Uterus (tissue), 2 donors: ENCODE results near the gene GSE1.

Experiments
- POLR2A ChIP-seq, 2 donors: fragments of 450-650 bp; IDR thresholded peaks; one replicate each; pipeline ENCODE4 v1.6.1; 2016; ENCODE audit warnings: antibody characterized with exemption in 2 of 2, mild to moderate bottlenecking in 1 of 2, moderate library complexity in 1 of 2
- TF ChIP-seq, protein P1 (sequence below), 4 experiments: fragments of 200-600 bp in 2 of 4; fragments of 450-650 bp in 2 of 4; sonication (generic) in 2 of 4; IDR thresholded peaks; one replicate each; pipeline ENCODE4 v1.5.1; 2016 to 2019; ENCODE audit warnings: antibody characterized with exemption in 4 of 4, mild to moderate bottlenecking in 2 of 4, moderate library complexity in 1 of 4

DNA sequence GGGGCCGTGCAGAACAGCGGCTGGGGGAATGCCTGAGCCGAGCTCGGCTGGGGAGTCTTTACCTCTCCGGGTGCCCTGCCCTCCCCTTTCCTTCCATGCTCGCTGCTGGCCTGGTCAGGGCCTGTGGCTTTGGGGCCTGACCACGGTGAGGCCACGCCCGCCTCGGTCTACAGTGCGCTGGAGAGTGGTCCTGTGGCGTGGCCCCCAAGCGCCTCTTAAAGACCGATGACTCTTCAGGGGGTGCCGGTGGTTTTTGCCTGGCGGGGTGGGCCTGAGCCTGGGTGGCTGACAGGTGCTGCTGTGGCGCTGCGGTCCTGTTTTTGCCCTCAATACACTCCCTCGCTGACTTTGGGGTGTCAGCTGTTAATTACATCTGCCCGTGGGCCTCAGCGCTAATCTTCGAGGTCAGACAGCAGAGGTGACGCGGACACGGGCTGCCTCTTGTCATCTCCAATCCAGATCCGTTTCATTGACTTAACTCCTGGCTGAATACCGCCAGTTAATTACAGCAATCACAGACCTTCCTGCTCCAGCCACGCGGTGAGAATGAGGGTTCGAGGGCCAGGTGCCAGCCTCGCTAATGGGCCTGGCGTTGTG, 29.7 kb downstream of the GSE1 start:
- TF ChIP-seq, protein P1, sequence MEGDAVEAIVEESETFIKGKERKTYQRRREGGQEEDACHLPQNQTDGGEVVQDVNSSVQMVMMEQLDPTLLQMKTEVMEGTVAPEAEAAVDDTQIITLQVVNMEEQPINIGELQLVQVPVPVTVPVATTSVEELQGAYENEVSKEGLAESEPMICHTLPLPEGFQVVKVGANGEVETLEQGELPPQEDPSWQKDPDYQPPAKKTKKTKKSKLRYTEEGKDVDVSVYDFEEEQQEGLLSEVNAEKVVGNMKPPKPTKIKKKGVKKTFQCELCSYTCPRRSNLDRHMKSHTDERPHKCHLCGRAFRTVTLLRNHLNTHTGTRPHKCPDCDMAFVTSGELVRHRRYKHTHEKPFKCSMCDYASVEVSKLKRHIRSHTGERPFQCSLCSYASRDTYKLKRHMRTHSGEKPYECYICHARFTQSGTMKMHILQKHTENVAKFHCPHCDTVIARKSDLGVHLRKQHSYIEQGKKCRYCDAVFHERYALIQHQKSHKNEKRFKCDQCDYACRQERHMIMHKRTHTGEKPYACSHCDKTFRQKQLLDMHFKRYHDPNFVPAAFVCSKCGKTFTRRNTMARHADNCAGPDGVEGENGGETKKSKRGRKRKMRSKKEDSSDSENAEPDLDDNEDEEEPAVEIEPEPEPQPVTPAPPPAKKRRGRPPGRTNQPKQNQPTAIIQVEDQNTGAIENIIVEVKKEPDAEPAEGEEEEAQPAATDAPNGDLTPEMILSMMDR (IDR thresholded peaks at IDR 0.05): no peak
- TF ChIP-seq POLR2A (IDR thresholded peaks at IDR 0.05): no peak
